IMR-90 (cell line): ENCODE measurements around the gene ATG7. TPM values are rescaled to one million over a fixed set of nuclear protein-coding genes. Genes with fewer than 3 reads are reported as not detected.

Experiments used
- ATAC-seq: fragments of 200-7000 bp; cut with Tn5 transposase; 2 replicates; pipeline ENCODE4 v1.9.1; 2020; ENCODE audit warnings: low read depth, mild to moderate bottlenecking, moderate library complexity
- BruUV-seq: library from RNA; stranded (reverse); fragments of 400-500 nt; replicated peaks from 2 replicates; lab custom pipeline; 2021; lab: Mats Ljungman, UMichigan
- CTCF ChIA-PET: fragments of 300-600 bp; formaldehyde crosslinking; extraction: SDS; loops from one replicate; lab custom pipeline; 2021; ENCODE audit warnings: antibody characterized with exemption; lab: Yijun Ruan, JAX
- POLR2A ChIA-PET: fragments of 300-600 bp; sonication (Branson Sonifier 250); formaldehyde crosslinking; loops from one replicate; lab custom pipeline; 2022; ENCODE audit warnings: antibody characterized with exemption; ENCODE audit not compliant: unreplicated experiment; lab: Charles Lee
- DNase-seq: peaks from one replicate; pipeline ENCODE4 v3.0.0; 2013
- H2AFZ ChIP-seq: replicated peaks from 2 replicates; pipeline ENCODE3; 2013; ENCODE audit warnings: low read length, mild to moderate bottlenecking; ENCODE audit not compliant: poor library complexity
- H2AK5ac ChIP-seq: 2 replicates; pipeline ENCODE4 v1.6.1; 2013; ENCODE audit warnings: low read depth, low read length, inconsistent platforms
- H2AK9ac ChIP-seq: replicated peaks from 2 replicates; pipeline ENCODE3; 2013; ENCODE audit warnings: mild to moderate bottlenecking, low read depth, low read length, moderate library complexity; ENCODE audit not compliant: poor library complexity
- H2BK120ac ChIP-seq: 2 replicates; pipeline ENCODE4 v1.6.1; 2013; ENCODE audit warnings: low read depth, low read length, inconsistent platforms
- H2BK15ac ChIP-seq: 3 replicates; pipeline ENCODE4 v1.6.1; 2013; ENCODE audit warnings: low read depth, low read length, inconsistent platforms
- H2BK20ac ChIP-seq: 2 replicates; pipeline ENCODE4 v1.6.1; 2013; ENCODE audit warnings: low read depth, mild to moderate bottlenecking, inconsistent platforms, low read length, moderate library complexity
- H2BK5ac ChIP-seq: 2 replicates; pipeline ENCODE4 v1.6.1; 2013; ENCODE audit warnings: mild to moderate bottlenecking, low read depth, low read length, inconsistent platforms; ENCODE audit not compliant: poor library complexity, severe bottlenecking
- H3K14ac ChIP-seq: replicated peaks from 2 replicates; pipeline ENCODE4 v1.6.1; 2013; ENCODE audit warnings: low read depth, low read length, inconsistent platforms
- H3K18ac ChIP-seq: 2 replicates; pipeline ENCODE4 v1.6.1; 2013; ENCODE audit warnings: low read depth, low read length, control low read depth
- H3K23ac ChIP-seq: 2 replicates; pipeline ENCODE4 v1.6.1; 2013; ENCODE audit warnings: low read depth, low read length, inconsistent platforms
- H3K27ac ChIP-seq: 2 replicates; pipeline ENCODE4 v1.5.1; 2013; ENCODE audit warnings: mild to moderate bottlenecking, control low read depth, low read length; ENCODE audit not compliant: insufficient read depth
- H3K27me3 ChIP-seq: 2 replicates; pipeline ENCODE4 v1.6.1; 2013; ENCODE audit warnings: low read length; ENCODE audit not compliant: control insufficient read depth, insufficient read depth
- H3K36me3 ChIP-seq: 2 replicates; pipeline ENCODE4 v1.6.1; 2013; ENCODE audit warnings: low read length, mixed read lengths; ENCODE audit not compliant: control insufficient read depth, insufficient read depth
- H3K4ac ChIP-seq: 2 replicates; pipeline ENCODE4 v1.6.1; 2013; ENCODE audit warnings: low read depth, low read length, inconsistent platforms
- H3K4me1 ChIP-seq: 2 replicates; pipeline ENCODE4 v1.6.1; 2013; ENCODE audit warnings: low read length, mixed read lengths; ENCODE audit not compliant: control insufficient read depth, insufficient read depth
- H3K4me2 ChIP-seq: 2 replicates; pipeline ENCODE4 v1.6.1; 2013; ENCODE audit warnings: low read depth, mild to moderate bottlenecking, control low read depth, low read length, moderate library complexity
- H3K4me3 ChIP-seq: 2 replicates; pipeline ENCODE4 v1.5.1; 2013; ENCODE audit warnings: low read depth, mild to moderate bottlenecking, control low read depth, low read length, moderate library complexity; ENCODE audit not compliant: insufficient read depth
- H3K56ac ChIP-seq: 2 replicates; pipeline ENCODE4 v1.6.1; 2013; ENCODE audit warnings: low read length, inconsistent platforms; ENCODE audit not compliant: insufficient read depth; ENCODE audit errors: extremely low read depth
- H3K79me1 ChIP-seq, 2 experiments: 2 replicates each; pipeline ENCODE4 v1.6.1; 2013; ENCODE audit warnings: low read length in 2 of 2, inconsistent platforms in 1 of 2, low read depth in 1 of 2
- H3K9ac ChIP-seq: 2 replicates; pipeline ENCODE4 v1.6.1; 2013; ENCODE audit warnings: low read depth, low read length, control low read depth
- H3K9me1 ChIP-seq: 2 replicates; pipeline ENCODE4 v1.6.1; 2013; ENCODE audit warnings: low read length, inconsistent platforms; ENCODE audit not compliant: insufficient read depth
- H3K9me3 ChIP-seq: 2 replicates; pipeline ENCODE4 v1.6.1; 2013; ENCODE audit warnings: low read length; ENCODE audit not compliant: control insufficient read depth, insufficient read depth
- H4K20me1 ChIP-seq: 2 replicates; pipeline ENCODE4 v1.6.1; 2013; ENCODE audit warnings: low read length, inconsistent platforms; ENCODE audit not compliant: insufficient read depth
- H4K5ac ChIP-seq: 2 replicates; pipeline ENCODE4 v1.6.1; 2013; ENCODE audit warnings: mild to moderate bottlenecking, low read depth, low read length, control low read depth
- H4K8ac ChIP-seq, 2 experiments: 2 replicates each; pipeline ENCODE4 v1.6.1; 2013; ENCODE audit warnings: low read depth in 2 of 2, low read length in 2 of 2, control low read depth in 1 of 2, inconsistent platforms in 1 of 2
- H4K91ac ChIP-seq: 2 replicates; pipeline ENCODE4 v1.6.1; 2013; ENCODE audit warnings: low read depth, low read length, inconsistent platforms; ENCODE audit not compliant: insufficient read depth
- MAFK ChIP-seq: IDR thresholded peaks from 2 replicates; pipeline ENCODE4 v1.6.1; 2012; ENCODE audit warnings: low read depth, low read length, improper control_type of control experiment
- WGBS, 2 experiments: methylation state at CpG; one replicate each; pipeline versions ENCODE4 v1.1.5 to v1.1.7; 2013; ENCODE audit warnings: missing lambda C conversion rate in 2 of 2; ENCODE audit not compliant: insufficient read length in 1 of 2; ENCODE audit errors: extremely low coverage in 2 of 2; 5-methylcytosine and 5-hydroxymethylcytosine counted together
- dilution Hi-C: fragments of 300-500 bp; cut with HindIII; formaldehyde crosslinking; loops from one replicate; pipeline ENCODE4 v1.14.3; 2018; ENCODE audit warnings: low sequenced_read_pairs; ENCODE audit not compliant: unreplicated experiment
- in situ Hi-C: fragments of 300-500 bp; cut with MboI; formaldehyde crosslinking; loops from 3 replicates; pipeline ENCODE4 v1.14.3; 2019; ENCODE audit warnings: low sequenced_read_pairs, inconsistent platforms, mixed read lengths
- intact Hi-C: fragments of 100-400 bp; cut with micrococcal nuclease; formaldehyde crosslinking; loops from 2 replicates; pipeline ENCODE4 v1.10.0; 2022
- polyA plus RNA-seq, 3 experiments: library from polyadenylated mRNA; depleted of rRNA; stranded (reverse); fragments of >200 nt; gene quantifications; 2 replicates each; pipeline ENCODE4 v1.2.3, GENCODE V29; 2012; ENCODE audit warnings: low replicate concordance in 1 of 3
- total RNA-seq: library from RNA; depleted of rRNA; stranded (reverse); fragments of >200 nt; gene quantifications from 2 replicates; pipeline ENCODE4 v1.2.3, GENCODE V29; 2012

ATG7 gene
- total and polyA plus RNA-seq, 2 of the 4 experiments (the other 2 are of a cell fraction), result 15.6 to 51.4 TPM

GRCh38 chr3:11393401-11393800 is 121.2 kb downstream of the ATG7 start:
- Histone ChIP-seq H3K18ac (no peak overlapping the region), H2AK9ac (no peak overlapping the region), H2BK5ac (no peak overlapping the region), H3K36me3 (no peaks in the 10 kb centered on the region), H3K9ac (no peak overlapping the region), H3K4ac (no peak overlapping the region), H3K14ac (no peak overlapping the region), H3K27ac (no peak overlapping the region), H3K23ac (no peak overlapping the region), H3K9me1 (peaks cover 11% of the 10 kb centered on the region; the same call in 1 of the 2 replicates), H2BK120ac (no peak overlapping the region), H3K4me1 (peaks cover 13% of the 10 kb centered on the region), H3K4me2 (no peak overlapping the region), H4K8ac (no peak overlapping the region), H4K5ac (no peak overlapping the region), H3K56ac (no peak overlapping the region), H2AK5ac (no peak overlapping the region), H4K20me1 (no peaks in the 10 kb centered on the region), H3K4me3 (no peak overlapping the region), H3K27me3 (no peaks in the 10 kb centered on the region), H2BK20ac (no peak overlapping the region), H3K79me1 (peaks cover 13 to 14% of the 10 kb centered on the region in 2 experiments), H4K91ac (no peak overlapping the region), H2BK15ac (no peak overlapping the region), H2AFZ (no peak overlapping the region), H3K9me3 (no peaks in the 10 kb centered on the region)
- in situ Hi-C loops (no loop called here), intact Hi-C loops (no loop called here), dilution Hi-C loops (no loop called here)
- BruUV-seq, result no TSS peak
- no CpG with 5 or more reads among the region's 3 CpGs for WGBS, 2 experiments
- POLR2A ChIA-PET, result no interaction called here
- no peak for DNase-seq
- ATAC-seq, result no peak
- TF ChIP-seq MAFK, result no peak
- CTCF ChIA-PET, result no interaction called here
